Liver (tissue), 9 donors: ENCODE data around the gene KCNK17. TPM values are rescaled to one million over a fixed set of nuclear protein-coding genes. Genes with fewer than 3 reads are reported as not detected.

Experiments
- DNase-seq: peaks from one replicate; pipeline ENCODE4 v3.0.0-alpha.2; 2017; ENCODE audit warnings: low spot score
- H3K27ac ChIP-seq, 2 donors: one replicate each; pipeline ENCODE4 v1.7.0; 2013; ENCODE audit warnings: inconsistent platforms in 2 of 2, low read length in 2 of 2, control low read depth in 1 of 2, low read depth in 1 of 2, mild to moderate bottlenecking in 1 of 2
- H3K27me3 ChIP-seq, 4 donors: one replicate each; pipeline versions ENCODE4 v1.6.1 to v1.7.0; 2013; ENCODE audit warnings: low read length in 3 of 4, inconsistent platforms in 1 of 4, mild to moderate bottlenecking in 1 of 4, moderate library complexity in 1 of 4; ENCODE audit not compliant: control insufficient read depth in 4 of 4, insufficient read depth in 4 of 4
- H3K36me3 ChIP-seq, 4 donors: one replicate each; pipeline versions ENCODE4 v1.6.1 to v1.7.0; 2013; ENCODE audit warnings: low read length in 3 of 4, mild to moderate bottlenecking in 3 of 4, low read depth in 1 of 4, moderate library complexity in 1 of 4; ENCODE audit not compliant: control insufficient read depth in 4 of 4, insufficient read depth in 3 of 4
- H3K4me1 ChIP-seq, 4 donors: one replicate each; pipeline versions ENCODE4 v1.6.1 to v1.7.0; 2013; ENCODE audit warnings: low read length in 3 of 4, mild to moderate bottlenecking in 3 of 4, moderate library complexity in 1 of 4; ENCODE audit not compliant: control insufficient read depth in 4 of 4, insufficient read depth in 4 of 4
- H3K4me3 ChIP-seq, 3 donors: one replicate each; pipeline versions ENCODE4 v1.6.1 to v1.7.0; 2013; ENCODE audit warnings: low read length in 3 of 3, control low read depth in 1 of 3, low read depth in 1 of 3, mild to moderate bottlenecking in 1 of 3
- H3K9ac ChIP-seq, 2 donors: one replicate each; pipeline ENCODE4 v1.7.0; 2013; ENCODE audit warnings: low read length in 2 of 2, mild to moderate bottlenecking in 2 of 2, moderate library complexity in 2 of 2, control low read depth in 1 of 2, low read depth in 1 of 2
- H3K9me3 ChIP-seq, 4 donors: one replicate each; pipeline versions ENCODE4 v1.6.1 to v1.7.0; 2013; ENCODE audit warnings: low read length in 3 of 4; ENCODE audit not compliant: control insufficient read depth in 4 of 4
- ATF3 ChIP-seq: IDR thresholded peaks from 2 replicates; pipeline ENCODE4 v1.6.1; 2016; ENCODE audit warnings: antibody characterized with exemption
- CTCF ChIP-seq: fragments of 150-350 bp; IDR thresholded peaks from 2 replicates; pipeline ENCODE4 v1.5.1; 2017; ENCODE audit warnings: improper control_type of control experiment, low read depth, low read length; ENCODE audit not compliant: missing input control
- EGR1 ChIP-seq, 2 donors: IDR thresholded peaks; 2 replicates each; pipeline ENCODE4 v1.6.1; 2016 to 2018; ENCODE audit warnings: antibody characterized with exemption in 2 of 2, low read depth in 2 of 2
- FOXA1 ChIP-seq: IDR thresholded peaks from 2 replicates; pipeline ENCODE4 v1.6.1; 2016; ENCODE audit warnings: antibody characterized with exemption
- FOXA2 ChIP-seq: IDR thresholded peaks from 2 replicates; pipeline ENCODE4 v1.6.1; 2016; ENCODE audit warnings: antibody characterized with exemption
- GABPA ChIP-seq, 2 donors: IDR thresholded peaks in 1 of 2; conservative IDR thresholded peaks in 1 of 2; 2 replicates each; pipeline ENCODE4 v1.6.1; 2016; ENCODE audit warnings: antibody characterized with exemption in 2 of 2, mild to moderate bottlenecking in 1 of 2, moderate library complexity in 1 of 2
- HNF4A ChIP-seq, 2 donors: conservative IDR thresholded peaks; 2 replicates each; pipeline ENCODE4 v1.6.1; 2016; ENCODE audit warnings: antibody characterized with exemption in 2 of 2, mild to moderate bottlenecking in 2 of 2
- HNF4G ChIP-seq: IDR thresholded peaks from 2 replicates; pipeline ENCODE4 v1.6.1; 2016; ENCODE audit warnings: antibody characterized with exemption
- JUND ChIP-seq, 2 donors: IDR thresholded peaks; 2 replicates each; pipeline ENCODE4 v1.6.1; 2016; ENCODE audit warnings: antibody characterized with exemption in 2 of 2
- MAX ChIP-seq: IDR thresholded peaks from 2 replicates; pipeline ENCODE4 v1.6.1; 2016; ENCODE audit warnings: antibody characterized with exemption
- NR2F2 ChIP-seq: IDR thresholded peaks from 2 replicates; pipeline ENCODE4 v1.6.1; 2016; ENCODE audit warnings: antibody characterized with exemption
- RAD21 ChIP-seq, 2 donors: IDR thresholded peaks; 2 replicates each; pipeline ENCODE4 v1.6.1; 2016; ENCODE audit warnings: antibody characterized with exemption in 2 of 2, mild to moderate bottlenecking in 2 of 2
- REST ChIP-seq: IDR thresholded peaks from 2 replicates; pipeline ENCODE4 v1.6.1; 2016; ENCODE audit warnings: antibody characterized with exemption, mild to moderate bottlenecking
- RXRA ChIP-seq, 2 donors: IDR thresholded peaks; 2 replicates each; pipeline ENCODE4 v1.6.1; 2017 to 2018; ENCODE audit warnings: antibody characterized with exemption in 2 of 2, mild to moderate bottlenecking in 1 of 2
- SP1 ChIP-seq: IDR thresholded peaks from 2 replicates; pipeline ENCODE4 v1.6.1; 2018; ENCODE audit warnings: antibody characterized with exemption, mild to moderate bottlenecking
- YY1 ChIP-seq: IDR thresholded peaks from 2 replicates; pipeline ENCODE4 v1.6.1; 2016; ENCODE audit warnings: antibody characterized with exemption, mild to moderate bottlenecking
- WGBS: extraction: QIAGEN DNeasy Blood & Tissue Kit; methylation state at CpG from one replicate; pipeline ENCODE4 v1.1.7; 2013; 5-methylcytosine and 5-hydroxymethylcytosine counted together
- polyA plus RNA-seq, 2 donors: library from polyadenylated mRNA; stranded (reverse) in 1 of 2; unstranded in 1 of 2; fragments of 200-250 nt in 1 of 2; fragments of >200 nt in 1 of 2; fragmentation: Nextera tagmentation in 1 of 2; extraction: Ambion mirVana in 1 of 2; gene quantifications; one replicate each; pipeline versions ENCODE4 v1.2.1 to v1.2.3, GENCODE V29; 2013 to 2015
- total RNA-seq, 2 donors: library from RNA; depleted of rRNA; stranded (reverse); fragments of >200 nt; gene quantifications; one replicate each; pipeline ENCODE4 v1.2.3, GENCODE V29; 2014
- donor health status: healthy.
- donor health status: healthy.
- donor health status: healthy.
- donor health status: healthy.
- donor health status: healthy.

The KCNK17 gene
- total and polyA plus RNA-seq, 4 donors, result 0.19 to 1.9 (median 0.49) TPM

- Histone ChIP-seq H3K4me1 (no peaks in the 10 kb centered on the region), H3K36me3 (no peaks in the 10 kb centered on the region), H3K27ac (no peak overlapping the region), H3K9me3 (no peaks in the 10 kb centered on the region), H3K9ac (no peak overlapping the region), H3K4me3 (no peak overlapping the region), H3K27me3 (no peaks in the 10 kb centered on the region)
- WGBS, result 90% methylated on average over 7 of the region's 7 CpGs
- TF ChIP-seq NR2F2 (no peak), RAD21 (IDR thresholded peaks at IDR 0.05) (no peak), FOXA1 (no peak), ATF3 (no peak), GABPA (IDR thresholded peaks at IDR 0.05 in 1 of 2, conservative IDR thresholded peaks at IDR 0.05 in 1 of 2) (no peak)
- no peak for DNase-seq
Measured at GRCh38 chr6:39344821-39345280, 30.6 kb upstream of the KCNK17 start.

- Histone ChIP-seq H3K9ac (no peak overlapping the region), H3K27me3 (no peaks in the 10 kb centered on the region), H3K4me3 (no peak overlapping the region), H3K4me1 (no peaks in the 10 kb centered on the region), H3K27ac (no peak overlapping the region), H3K9me3 (no peaks in the 10 kb centered on the region), H3K36me3 (no peaks in the 10 kb centered on the region)
- no peak for DNase-seq
- 82% methylated on average over 9 of the region's 9 CpGs for WGBS
- TF ChIP-seq RAD21 (IDR thresholded peaks at IDR 0.05) (no peak), FOXA2 (no peak), HNF4A (conservative IDR thresholded peaks at IDR 0.05) (no peak), RXRA (IDR thresholded peaks at IDR 0.05) (no peak), HNF4G (no peak), SP1 (no peak), CTCF (no peak), GABPA (IDR thresholded peaks at IDR 0.05 in 1 of 2, conservative IDR thresholded peaks at IDR 0.05 in 1 of 2) (no peak)
Measured at GRCh38 chr6:39343396-39343870, 29.2 kb upstream of the KCNK17 start.

- Histone ChIP-seq H3K36me3 (no peaks in the 10 kb centered on the region), H3K4me3 (no peak overlapping the region), H3K9ac (no peak overlapping the region), H3K4me1 (no peaks in the 10 kb centered on the region), H3K27ac (no peak overlapping the region), H3K9me3 (no peaks in the 10 kb centered on the region), H3K27me3 (no peaks in the 10 kb centered on the region)
- WGBS, result 74% methylated on average over 14 of the region's 14 CpGs
- no peak for DNase-seq
- TF ChIP-seq JUND (IDR thresholded peaks at IDR 0.05) (no peak), REST (no peak), NR2F2 (no peak), RXRA (IDR thresholded peaks at IDR 0.05) (no peak), MAX (no peak), FOXA1 (no peak), YY1 (no peak), FOXA2 (no peak), SP1 (no peak), GABPA (IDR thresholded peaks at IDR 0.05 in 1 of 2, conservative IDR thresholded peaks at IDR 0.05 in 1 of 2) (no peak), EGR1 (IDR thresholded peaks at IDR 0.05; ENCODE audit: low read depth in 2 of 2) (no peak), ATF3 (no peak)
Measured at GRCh38 chr6:39342692-39343395, 28.6 kb upstream of the KCNK17 start.
